HCT116 (cell line): ENCODE results near the gene HS6ST1. TPM values are rescaled to one million over a fixed set of nuclear protein-coding genes. Genes with fewer than 3 reads are reported as not detected.

Source experiments
- ATAC-seq: fragments of 200-7000 bp; cut with Tn5 transposase; 2 replicates; pipeline ENCODE4 v1.9.1; 2020; ENCODE audit warnings: mild to moderate bottlenecking, moderate library complexity
- BruUV-seq: library from RNA; stranded (reverse); fragments of 400-500 nt; replicated peaks from 2 replicates; lab custom pipeline; 2021; lab: Mats Ljungman, UMichigan
- CTCF ChIA-PET: fragments of 300-600 bp; sonication (Branson Sonifier 250); formaldehyde crosslinking; loops from one replicate; lab custom pipeline; 2021; ENCODE audit warnings: antibody characterized with exemption; lab: Charles Lee
- POLR2A ChIA-PET: fragments of 300-600, 350-600 bp; sonication (Branson Sonifier 250); formaldehyde crosslinking; loops from one replicate; lab custom pipeline; 2021; ENCODE audit warnings: antibody characterized with exemption; lab: Charles Lee
- RAD21 ChIA-PET, 2 experiments: fragments of 300-600 bp; sonication (Branson Sonifier 250); formaldehyde crosslinking; loops; one replicate each; lab custom pipeline; 2023; ENCODE audit warnings: low total read pairs in 2 of 2; ENCODE audit not compliant: uncharacterized antibody in 2 of 2, unreplicated experiment in 2 of 2, low non-redundant PET in 1 of 2; lab: Charles Lee
- DNase-seq: peaks from one replicate; pipeline ENCODE4 v3.0.0-alpha.2; 2010; ENCODE audit warnings: low read depth, low spot score
- H2AFZ ChIP-seq: fragments of 200-600 bp; shearing (Covaris generic), sonication (generic); 2 replicates; pipeline ENCODE4 v1.6.1; 2017; ENCODE audit warnings: low read depth, mixed run types, mixed read lengths, antibody characterized with exemption, low read length; ENCODE audit not compliant: poor library complexity, severe bottlenecking
- H3K27ac ChIP-seq: 2 replicates; pipeline ENCODE4 v1.5.1; 2012; ENCODE audit warnings: low read depth, low read length
- H3K27me3 ChIP-seq: fragments of 200-600 bp; sonication (generic); 2 replicates; pipeline ENCODE4 v1.6.1; 2016; ENCODE audit warnings: mixed run types, low read length, mixed read lengths; ENCODE audit not compliant: insufficient read depth
- H3K36me3 ChIP-seq, 2 experiments: fragments of 200-500 bp in 1 of 2; fragments of 200-600 bp in 1 of 2; sonication (Bioruptor generic) in 1 of 2; sonication (generic) in 1 of 2; 2 replicates each; pipeline versions ENCODE4 v1.5.1 to v1.6.1; 2014 to 2016; ENCODE audit warnings: low read length in 2 of 2, inconsistent platforms in 1 of 2, mixed read lengths in 1 of 2, mixed run types in 1 of 2; ENCODE audit not compliant: insufficient read depth in 2 of 2, control insufficient read depth in 1 of 2
- H3K4me1 ChIP-seq, 2 experiments: fragments of 200-600 bp in 1 of 2; sonication (generic) in 1 of 2; 2 replicates each; pipeline versions ENCODE4 v1.5.1 to v1.6.1; 2012 to 2017; ENCODE audit warnings: low read length in 2 of 2, inconsistent platforms in 1 of 2, mild to moderate bottlenecking in 1 of 2, mixed read lengths in 1 of 2, mixed run types in 1 of 2, moderate library complexity in 1 of 2; ENCODE audit not compliant: insufficient read depth in 2 of 2, control insufficient read depth in 1 of 2
- H3K4me2 ChIP-seq: fragments of 200-600 bp; sonication (generic); 2 replicates; pipeline ENCODE4 v1.6.1; 2017; ENCODE audit warnings: mixed run types, low read length, mixed read lengths
- H3K4me3 ChIP-seq, 2 experiments: fragments of 200-600 bp in 1 of 2; sonication (generic) in 1 of 2; replicated peaks in 1 of 2; 2 replicates each; pipeline ENCODE4 v1.5.1; 2011 to 2016; ENCODE audit warnings: low read length in 2 of 2, control low read depth in 1 of 2, low read depth in 1 of 2, mild to moderate bottlenecking in 1 of 2, mixed read lengths in 1 of 2, mixed run types in 1 of 2
- H3K79me2 ChIP-seq: fragments of 200-600 bp; sonication (generic); 2 replicates; pipeline ENCODE4 v1.6.1; 2017; ENCODE audit warnings: mild to moderate bottlenecking, mixed run types, low read length, moderate library complexity, mixed read lengths; ENCODE audit not compliant: insufficient read depth
- H3K9ac ChIP-seq: fragments of 200-600 bp; sonication (generic); 2 replicates; pipeline ENCODE4 v1.6.1; 2016; ENCODE audit warnings: low read length, mixed read lengths
- H3K9me2 ChIP-seq: fragments of 200-600 bp; sonication (generic), shearing (Covaris generic); 2 replicates; pipeline ENCODE4 v1.6.1; 2017; ENCODE audit warnings: mixed run types, mild to moderate bottlenecking, moderate library complexity; ENCODE audit not compliant: insufficient read depth
- H3K9me3 ChIP-seq, 2 experiments: fragments of 200-500 bp in 1 of 2; fragments of 200-600 bp in 1 of 2; sonication (Bioruptor generic) in 1 of 2; sonication (generic) in 1 of 2; 2 replicates each; pipeline ENCODE4 v1.6.1; 2014 to 2017; ENCODE audit warnings: low read length in 2 of 2, mixed read lengths in 2 of 2, inconsistent platforms in 1 of 2, low read depth in 1 of 2, mild to moderate bottlenecking in 1 of 2, mixed run types in 1 of 2, moderate library complexity in 1 of 2; ENCODE audit not compliant: control insufficient read depth in 1 of 2, insufficient read depth in 1 of 2
- H4K20me1 ChIP-seq: fragments of 200-600 bp; sonication (generic), shearing (Covaris generic); 2 replicates; pipeline ENCODE4 v1.6.1; 2017; ENCODE audit warnings: mixed run types, mild to moderate bottlenecking, moderate library complexity; ENCODE audit not compliant: insufficient read depth
- CEBPB ChIP-seq: IDR thresholded peaks from 2 replicates; pipeline ENCODE4 v1.6.1; 2012; ENCODE audit warnings: low read depth
- CTCF ChIP-seq, 3 experiments: fragments of 200-600 bp in 1 of 3; sonication (generic) in 1 of 3; IDR thresholded peaks in 2 of 3; conservative IDR thresholded peaks in 1 of 3; 2 replicates each; pipeline ENCODE4 v1.5.1; 2012 to 2017; ENCODE audit warnings: low read depth in 2 of 3, low read length in 2 of 3, antibody characterized with exemption in 1 of 3, borderline replicate concordance in 1 of 3, control low read depth in 1 of 3, mild to moderate bottlenecking in 1 of 3, mixed read lengths in 1 of 3, mixed run types in 1 of 3, moderate library complexity in 1 of 3; ENCODE audit not compliant: insufficient read depth in 1 of 3
- EZH2phosphoT487 ChIP-seq: fragments of 200-600 bp; IDR thresholded peaks from 2 replicates; pipeline ENCODE4 v1.6.1; 2018; ENCODE audit warnings: antibody characterized with exemption, borderline replicate concordance
- FOSL1 ChIP-seq: IDR thresholded peaks from 2 replicates; pipeline ENCODE4 v1.6.1; 2012; ENCODE audit warnings: low read depth
- POLR2AphosphoS5 ChIP-seq: IDR thresholded peaks from 2 replicates; pipeline ENCODE4 v1.6.1; 2011; ENCODE audit warnings: mild to moderate bottlenecking, low read depth, low read length, moderate library complexity
- RAD21 ChIP-seq: IDR thresholded peaks from 2 replicates; pipeline ENCODE4 v1.6.1; 2012; ENCODE audit warnings: low read depth, mild to moderate bottlenecking
- SIN3A ChIP-seq: IDR thresholded peaks from 2 replicates; pipeline ENCODE4 v1.6.1; 2012; ENCODE audit warnings: low read depth
- SP1 ChIP-seq: IDR thresholded peaks from 2 replicates; pipeline ENCODE4 v1.6.1; 2012; ENCODE audit warnings: low read depth
- YY1 ChIP-seq: IDR thresholded peaks from 2 replicates; pipeline ENCODE4 v1.6.1; 2011; ENCODE audit warnings: low read length, low read depth, moderate library complexity, mild to moderate bottlenecking; ENCODE audit not compliant: insufficient replicate concordance; ENCODE audit errors: extremely low read depth
- ZNF274 ChIP-seq: fragments of 200-500 bp; sonication (Bioruptor generic); IDR thresholded peaks from 2 replicates; pipeline ENCODE4 v1.6.1; 2014; ENCODE audit warnings: mild to moderate bottlenecking, low read depth, low read length, inconsistent platforms
- intact Hi-C: fragments of 100-400 bp; cut with micrococcal nuclease; formaldehyde crosslinking; loops from 2 replicates; pipeline ENCODE4 v1.10.0; 2022
- total RNA-seq: library from RNA; stranded (reverse); gene quantifications from one replicate; pipeline ENCODE4 v1.2.1, GENCODE V29; 2021; ENCODE audit not compliant: unreplicated experiment
- TF ChIP-seq, protein P1 (sequence below): IDR thresholded peaks from 2 replicates; pipeline ENCODE4 v1.6.1; 2012
- TF ChIP-seq, protein P2 (sequence below): IDR thresholded peaks from 2 replicates; pipeline ENCODE4 v1.6.1; 2012

The HS6ST1 gene
- total RNA-seq, 1 experiment from 2014 or later, result 35.0 TPM

DNA sequence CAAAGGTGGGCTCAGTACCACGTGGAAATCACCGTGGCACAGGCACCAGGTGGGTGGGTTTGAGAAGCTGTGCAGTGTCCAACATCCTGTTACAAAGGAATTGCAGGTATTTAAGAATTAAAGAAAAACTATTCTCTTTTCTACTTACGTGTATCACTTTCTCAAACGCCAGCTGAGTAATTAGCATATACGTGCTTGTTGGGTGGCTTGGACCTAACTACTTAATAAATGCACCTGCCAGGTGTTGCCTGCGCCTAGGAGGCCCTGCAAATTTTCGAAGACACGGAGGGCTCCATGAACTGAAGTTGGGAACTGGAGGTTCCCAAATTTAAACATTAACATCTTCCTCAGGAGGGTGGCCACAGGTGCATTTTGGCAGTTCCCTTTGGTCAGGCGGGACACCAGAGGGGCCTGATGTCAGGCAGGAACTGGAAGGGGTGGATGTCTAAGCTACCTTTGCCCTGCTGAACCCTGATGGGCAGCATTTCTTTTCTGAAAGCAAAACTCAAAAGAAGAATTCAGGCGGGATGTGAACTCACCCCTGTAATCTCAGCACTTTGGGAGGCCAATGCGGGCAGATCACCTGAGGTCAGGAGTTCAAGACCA lies 84.8 kb downstream of the HS6ST1 start:
- TF ChIP-seq FOSL1, result no peak
- TF ChIP-seq ZNF274, result no peak
- TF ChIP-seq SP1, result no peak
- TF ChIP-seq, protein P1, sequence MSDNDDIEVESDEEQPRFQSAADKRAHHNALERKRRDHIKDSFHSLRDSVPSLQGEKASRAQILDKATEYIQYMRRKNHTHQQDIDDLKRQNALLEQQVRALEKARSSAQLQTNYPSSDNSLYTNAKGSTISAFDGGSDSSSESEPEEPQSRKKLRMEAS, result 0 out of 2 replicates have a peak, but pooled peaks have one; percentile 35
- H3K4me2 ChIP-seq, result peak overlapping the region; percentile 35
- no TSS peak for BruUV-seq
- RAD21 ChIA-PET, result no interaction called here
- H3K27ac ChIP-seq, result no peak overlapping the region
- intact Hi-C loops, result loop anchor here (1.0 kb wide), 1 partner anchor 171 kb away; no protein-coding TSS in a partner anchor
- no peak overlapping the region for H3K4me3 ChIP-seq
- no peaks in the 10 kb centered on the region for H3K9me3 ChIP-seq
- no peaks in the 10 kb centered on the region for H3K27me3 ChIP-seq
- no peaks in the 10 kb centered on the region for H3K79me2 ChIP-seq
- CTCF ChIA-PET, result interaction anchor here (1.1 to 2.5 kb wide), 2 partner anchors 16 to 171 kb away, joined by 3 to 9 read pairs; no protein-coding TSS in a partner anchor
- H3K9me2 ChIP-seq, result no peaks in the 10 kb centered on the region
- POLR2A ChIA-PET, result no interaction called here
- peaks cover 3 to 9% of the 10 kb centered on the region in 2 experiments; a peak in 3 of 4 replicates for H3K4me1 ChIP-seq
- DNase-seq (no peak), ATAC-seq (peak; percentile 23)
- peak overlapping the region; percentile 24 for H2AFZ ChIP-seq
- H3K36me3 ChIP-seq, result no peaks in the 10 kb centered on the region
- H3K9ac ChIP-seq, result no peak overlapping the region
- no peaks in the 10 kb centered on the region for H4K20me1 ChIP-seq

DNA sequence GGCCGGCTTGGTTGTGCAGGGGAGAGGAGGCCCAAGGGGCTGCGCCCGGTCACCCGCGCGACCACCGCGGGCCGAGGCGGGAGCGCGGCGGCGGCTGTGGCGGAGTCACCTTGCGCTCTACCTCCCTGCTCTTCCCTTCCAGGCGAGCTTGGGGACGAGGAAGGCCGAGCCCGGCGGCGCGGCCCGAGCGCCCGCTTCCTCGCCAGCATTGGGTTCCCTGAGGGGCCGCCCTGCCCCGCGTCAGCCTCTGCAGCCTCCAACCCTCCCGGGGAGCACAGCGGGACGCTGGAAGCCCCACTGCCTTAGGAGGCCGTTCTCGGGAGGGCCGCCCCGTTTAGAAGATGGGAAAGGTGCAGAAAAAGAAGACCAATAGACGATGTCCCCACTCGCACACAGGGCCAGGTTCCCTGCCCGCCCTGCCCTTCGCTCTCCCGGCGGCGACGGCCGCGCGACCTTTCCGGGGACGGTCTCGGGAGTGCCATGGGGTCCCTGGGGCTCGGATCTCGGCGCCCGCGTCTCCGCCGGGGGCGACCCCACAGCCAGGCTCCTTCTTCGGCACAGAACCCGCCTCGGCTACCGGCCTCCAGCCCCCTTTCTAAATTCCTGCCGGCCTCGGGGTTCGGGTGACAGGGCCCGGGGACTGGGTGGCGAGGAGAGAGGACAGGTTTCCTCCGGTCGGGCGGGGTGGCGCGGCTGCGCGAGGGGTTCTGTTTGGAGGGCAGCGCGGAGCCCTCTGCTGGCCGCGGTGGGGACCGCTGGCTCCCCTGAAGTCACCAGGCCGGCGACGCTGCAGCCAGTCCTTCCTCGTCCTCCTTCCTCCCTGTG lies 85.5 kb downstream of the HS6ST1 start:
- Histone ChIP-seq H3K4me3 (no peak overlapping the region), H2AFZ (peak overlapping the region; percentile 24), H3K9ac (no peak overlapping the region), H3K79me2 (no peaks in the 10 kb centered on the region), H3K27me3 (no peaks in the 10 kb centered on the region), H3K9me2 (no peaks in the 10 kb centered on the region), H3K36me3 (no peaks in the 10 kb centered on the region), H3K4me2 (peak overlapping the region; percentile 35), H3K4me1 (peaks cover 3 to 9% of the 10 kb centered on the region in 2 experiments; a peak in 3 of 4 replicates), H3K27ac (no peak overlapping the region), H4K20me1 (no peaks in the 10 kb centered on the region), H3K9me3 (no peaks in the 10 kb centered on the region)
- ChIA-PET CTCF (interaction anchor here (1.1 to 2.5 kb wide), 2 partner anchors 17 to 170 kb away, joined by 3 to 9 read pairs; no protein-coding TSS in a partner anchor), POLR2A (no interaction called here), RAD21 (no interaction called here)
- DNase-seq (peak; percentile 46), ATAC-seq (peak; percentile 99)
- intact Hi-C loops, result loop anchor here (1.0 kb wide), 1 partner anchor 170 kb away; no protein-coding TSS in a partner anchor
- peak; percentile 69 for TF ChIP-seq RAD21
- peak; percentile 65 to 85 (median 74) for TF ChIP-seq CTCF (IDR thresholded peaks at IDR 0.05 in 2 of 3, conservative IDR thresholded peaks at IDR 0.05 in 1 of 3; ENCODE audit: borderline replicate concordance in 1 of 3, insufficient read depth in 1 of 3, low read depth in 2 of 3, low read length in 2 of 3)
- TF ChIP-seq, protein P2, sequence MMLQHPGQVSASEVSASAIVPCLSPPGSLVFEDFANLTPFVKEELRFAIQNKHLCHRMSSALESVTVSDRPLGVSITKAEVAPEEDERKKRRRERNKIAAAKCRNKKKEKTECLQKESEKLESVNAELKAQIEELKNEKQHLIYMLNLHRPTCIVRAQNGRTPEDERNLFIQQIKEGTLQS, result no peak
- no peak for TF ChIP-seq SIN3A
- TF ChIP-seq EZH2phosphoT487, result no peak
- TF ChIP-seq CEBPB, result no peak
- no peak for TF ChIP-seq YY1
- TF ChIP-seq FOSL1, result no peak
- TF ChIP-seq POLR2AphosphoS5, result no peak
- BruUV-seq, result no TSS peak
